ENCODE results near the gene EXOC4.
A peak's percentile ranks its signal among the peaks of the same experiment; 100 is the strongest.

Gene EXOC4

GRCh38 chr7:133475655-133476054 lies 222.8 kb downstream of the EXOC4 start:
- peaks cover 15% of the 10 kb centered on the region for H3K4me1 ChIP-seq (ENCODE audit: control insufficient read depth, insufficient read depth, low read length)
- H3K36me3 ChIP-seq (ENCODE audit: control insufficient read depth in 2 of 2, insufficient read depth in 1 of 2, low read length in 2 of 2) = no peaks in the 10 kb centered on the region
- POLR2A ChIA-PET = no interaction called here
- no peak for TF ChIP-seq ZNF423 (tag by site-specific recombination; IDR thresholded peaks at IDR 0.05)
- TF ChIP-seq ZNF596 (tag by site-specific recombination; IDR thresholded peaks at IDR 0.05) = no peak
- TF ChIP-seq ZNF121 (tag by site-specific recombination; IDR thresholded peaks at IDR 0.05) = no peak
- TF ChIP-seq ZNF155 (tag by site-specific recombination; IDR thresholded peaks at IDR 0.05) = no peak
- TF ChIP-seq ZNF701 (tag by site-specific recombination; IDR thresholded peaks at IDR 0.05) = no peak
- TF ChIP-seq ZNF211 (tag by site-specific recombination; IDR thresholded peaks at IDR 0.05; ENCODE audit: low read depth) = no peak
- no peak for TF ChIP-seq ZNF2 (tag by site-specific recombination; IDR thresholded peaks at IDR 0.05)
- TF ChIP-seq ZNF580 (tag by site-specific recombination; IDR thresholded peaks at IDR 0.05) = no peak
- TF ChIP-seq ZNF837 (tag by site-specific recombination; IDR thresholded peaks at IDR 0.05) = no peak
- no peak for TF ChIP-seq OVOL3 (tag by site-specific recombination; IDR thresholded peaks at IDR 0.05)
- no peak for TF ChIP-seq ZNF654 (tag by site-specific recombination; IDR thresholded peaks at IDR 0.05; ENCODE audit: low read depth)
- no peak for TF ChIP-seq BCL11B (tag by site-specific recombination; IDR thresholded peaks at IDR 0.05; ENCODE audit: low read depth)
- CTCF ChIA-PET = no interaction called here
- no peak overlapping the region for H3K27ac ChIP-seq (ENCODE audit: extremely low read depth, low read depth, low read length)
- H3K9me3 ChIP-seq (ENCODE audit: control insufficient read depth, insufficient read depth, low read depth, low read length) = no peaks in the 10 kb centered on the region
- no peak overlapping the region for H3K4me3 ChIP-seq (ENCODE audit: low read depth, low read length)

- POLR2A ChIA-PET = no interaction called here
- CTCF ChIA-PET = no interaction called here
- no peaks in the 10 kb centered on the region for H3K36me3 ChIP-seq (ENCODE audit: control insufficient read depth in 2 of 2, insufficient read depth in 1 of 2, low read length in 2 of 2)
These were observed 224.9 kb downstream of the EXOC4 start for GRCh38 chr7:133477791-133478190.

GRCh38 chr7:133478591-133479135 lies 225.8 kb downstream of the EXOC4 start:
- POLR2A ChIA-PET = no interaction called here
- Histone ChIP-seq H3K9me3 (ENCODE audit: control insufficient read depth, insufficient read depth, low read depth, low read length) (no peaks in the 10 kb centered on the region), H3K27ac (ENCODE audit: extremely low read depth, low read depth, low read length) (no peak overlapping the region), H3K4me3 (ENCODE audit: low read depth, low read length) (no peak overlapping the region), H3K36me3 (ENCODE audit: control insufficient read depth in 2 of 2, insufficient read depth in 1 of 2, low read length in 2 of 2) (no peaks in the 10 kb centered on the region), H3K4me1 (ENCODE audit: control insufficient read depth, insufficient read depth, low read length) (peaks cover 18% of the 10 kb centered on the region)
- CTCF ChIA-PET = no interaction called here
- TF ChIP-seq ZNF585B (tag by site-specific recombination; IDR thresholded peaks at IDR 0.05) (no peak), ZNF548 (tag by site-specific recombination; IDR thresholded peaks at IDR 0.05) (no peak), WT1 (tag by site-specific recombination; IDR thresholded peaks at IDR 0.05) (peak; percentile 56; the same call in 1 of the 2 replicates), ZNF114 (tag by site-specific recombination; IDR thresholded peaks at IDR 0.05) (no peak), ZNF311 (tag by site-specific recombination; IDR thresholded peaks at IDR 0.05; ENCODE audit: borderline replicate concordance) (no peak), OVOL3 (tag by site-specific recombination; IDR thresholded peaks at IDR 0.05) (peak; percentile 83), ZNF768 (tag by site-specific recombination; IDR thresholded peaks at IDR 0.05) (no peak), ZNF843 (tag by site-specific recombination; IDR thresholded peaks at IDR 0.05) (peak; percentile 97)
- TF ChIP-seq, protein P1, sequence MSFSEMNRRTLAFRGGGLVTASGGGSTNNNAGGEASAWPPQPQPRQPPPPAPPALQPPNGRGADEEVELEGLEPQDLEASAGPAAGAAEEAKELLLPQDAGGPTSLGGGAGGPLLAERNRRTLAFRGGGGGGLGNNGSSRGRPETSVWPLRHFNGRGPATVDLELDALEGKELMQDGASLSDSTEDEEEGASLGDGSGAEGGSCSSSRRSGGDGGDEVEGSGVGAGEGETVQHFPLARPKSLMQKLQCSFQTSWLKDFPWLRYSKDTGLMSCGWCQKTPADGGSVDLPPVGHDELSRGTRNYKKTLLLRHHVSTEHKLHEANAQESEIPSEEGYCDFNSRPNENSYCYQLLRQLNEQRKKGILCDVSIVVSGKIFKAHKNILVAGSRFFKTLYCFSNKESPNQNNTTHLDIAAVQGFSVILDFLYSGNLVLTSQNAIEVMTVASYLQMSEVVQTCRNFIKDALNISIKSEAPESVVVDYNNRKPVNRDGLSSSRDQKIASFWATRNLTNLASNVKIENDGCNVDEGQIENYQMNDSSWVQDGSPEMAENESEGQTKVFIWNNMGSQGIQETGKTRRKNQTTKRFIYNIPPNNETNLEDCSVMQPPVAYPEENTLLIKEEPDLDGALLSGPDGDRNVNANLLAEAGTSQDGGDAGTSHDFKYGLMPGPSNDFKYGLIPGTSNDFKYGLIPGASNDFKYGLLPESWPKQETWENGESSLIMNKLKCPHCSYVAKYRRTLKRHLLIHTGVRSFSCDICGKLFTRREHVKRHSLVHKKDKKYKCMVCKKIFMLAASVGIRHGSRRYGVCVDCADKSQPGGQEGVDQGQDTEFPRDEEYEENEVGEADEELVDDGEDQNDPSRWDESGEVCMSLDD (tag by site-specific recombination; IDR thresholded peaks at IDR 0.05) = no peak

More at GRCh38 chr7:133477791-133478190, 224.9 kb downstream of the EXOC4 start:
- TF ChIP-seq, protein P2, sequence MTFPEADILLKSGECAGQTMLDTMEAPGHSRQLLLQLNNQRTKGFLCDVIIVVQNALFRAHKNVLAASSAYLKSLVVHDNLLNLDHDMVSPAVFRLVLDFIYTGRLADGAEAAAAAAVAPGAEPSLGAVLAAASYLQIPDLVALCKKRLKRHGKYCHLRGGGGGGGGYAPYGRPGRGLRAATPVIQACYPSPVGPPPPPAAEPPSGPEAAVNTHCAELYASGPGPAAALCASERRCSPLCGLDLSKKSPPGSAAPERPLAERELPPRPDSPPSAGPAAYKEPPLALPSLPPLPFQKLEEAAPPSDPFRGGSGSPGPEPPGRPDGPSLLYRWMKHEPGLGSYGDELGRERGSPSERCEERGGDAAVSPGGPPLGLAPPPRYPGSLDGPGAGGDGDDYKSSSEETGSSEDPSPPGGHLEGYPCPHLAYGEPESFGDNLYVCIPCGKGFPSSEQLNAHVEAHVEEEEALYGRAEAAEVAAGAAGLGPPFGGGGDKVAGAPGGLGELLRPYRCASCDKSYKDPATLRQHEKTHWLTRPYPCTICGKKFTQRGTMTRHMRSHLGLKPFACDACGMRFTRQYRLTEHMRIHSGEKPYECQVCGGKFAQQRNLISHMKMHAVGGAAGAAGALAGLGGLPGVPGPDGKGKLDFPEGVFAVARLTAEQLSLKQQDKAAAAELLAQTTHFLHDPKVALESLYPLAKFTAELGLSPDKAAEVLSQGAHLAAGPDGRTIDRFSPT (tag by site-specific recombination; IDR thresholded peaks at IDR 0.05) = no peak
- no peak for TF ChIP-seq ZNF18 (tag by site-specific recombination; IDR thresholded peaks at IDR 0.05)
- TF ChIP-seq ZXDB (tag by site-specific recombination; IDR thresholded peaks at IDR 0.05) = no peak
- no peak for TF ChIP-seq MZF1 (tag by site-specific recombination; IDR thresholded peaks at IDR 0.05; ENCODE audit: borderline replicate concordance)
- no peak for TF ChIP-seq ZNF791 (tag by site-specific recombination; IDR thresholded peaks at IDR 0.05)
- no peak for TF ChIP-seq ZNF544 (tag by site-specific recombination; IDR thresholded peaks at IDR 0.05)
- no peak for TF ChIP-seq ZNF473 (tag by site-specific recombination; IDR thresholded peaks at IDR 0.05)
- TF ChIP-seq ZNF548 (tag by site-specific recombination; IDR thresholded peaks at IDR 0.05) = no peak
- no peak for TF ChIP-seq ZFP3 (tag by site-specific recombination; IDR thresholded peaks at IDR 0.05; ENCODE audit: low read depth)
- Histone ChIP-seq H3K27ac (ENCODE audit: extremely low read depth, low read depth, low read length) (no peak overlapping the region), H3K4me3 (ENCODE audit: low read depth, low read length) (no peak overlapping the region), H3K4me1 (ENCODE audit: control insufficient read depth, insufficient read depth, low read length) (peaks cover 18% of the 10 kb centered on the region), H3K9me3 (ENCODE audit: control insufficient read depth, insufficient read depth, low read depth, low read length) (no peaks in the 10 kb centered on the region)
